ENCODE results near the gene OPCML.

DNA sequence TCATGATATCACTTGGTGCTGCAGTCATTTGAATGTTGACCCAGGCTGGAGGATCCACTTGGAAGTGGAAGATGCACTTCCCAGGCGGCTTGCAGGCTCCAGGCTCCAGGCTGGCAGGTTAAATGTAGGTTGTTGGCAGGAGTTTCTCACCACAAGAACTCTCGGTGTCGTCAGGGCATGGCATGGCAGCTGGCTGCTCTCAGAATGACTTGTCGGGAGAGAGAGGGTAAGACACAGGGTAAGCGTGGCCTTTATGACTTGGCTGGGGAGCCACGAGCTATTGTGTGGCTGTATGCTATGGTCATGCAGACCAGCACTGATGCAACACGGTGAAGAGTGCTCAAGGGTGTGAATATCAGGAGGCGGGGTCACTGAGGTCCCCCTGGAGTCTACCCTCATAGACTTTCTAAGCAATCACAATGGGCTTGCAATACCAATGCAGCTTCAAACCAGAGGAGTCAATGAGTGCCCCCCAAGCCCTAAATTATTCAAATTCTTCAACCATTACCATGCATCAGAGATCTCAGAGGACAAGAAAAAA lies 1027.7 kb downstream of the OPCML start:
- TF ChIP-seq ZFP3 (CRISPR knock-in tag; IDR thresholded peaks at IDR 0.05) (no peak), CREB5 (CRISPR knock-in tag; IDR thresholded peaks at IDR 0.05; ENCODE audit: low read depth) (no peak), ARNTL (CRISPR knock-in tag; IDR thresholded peaks at IDR 0.05; ENCODE audit: borderline replicate concordance, low read depth) (no peak)

Data from SK-N-SH treated with all-trans-retinoic acid at 6 μM for 48 hours (cell line).